ENCODE measurements around the gene OSBPL5.

Gene OSBPL5

DNA sequence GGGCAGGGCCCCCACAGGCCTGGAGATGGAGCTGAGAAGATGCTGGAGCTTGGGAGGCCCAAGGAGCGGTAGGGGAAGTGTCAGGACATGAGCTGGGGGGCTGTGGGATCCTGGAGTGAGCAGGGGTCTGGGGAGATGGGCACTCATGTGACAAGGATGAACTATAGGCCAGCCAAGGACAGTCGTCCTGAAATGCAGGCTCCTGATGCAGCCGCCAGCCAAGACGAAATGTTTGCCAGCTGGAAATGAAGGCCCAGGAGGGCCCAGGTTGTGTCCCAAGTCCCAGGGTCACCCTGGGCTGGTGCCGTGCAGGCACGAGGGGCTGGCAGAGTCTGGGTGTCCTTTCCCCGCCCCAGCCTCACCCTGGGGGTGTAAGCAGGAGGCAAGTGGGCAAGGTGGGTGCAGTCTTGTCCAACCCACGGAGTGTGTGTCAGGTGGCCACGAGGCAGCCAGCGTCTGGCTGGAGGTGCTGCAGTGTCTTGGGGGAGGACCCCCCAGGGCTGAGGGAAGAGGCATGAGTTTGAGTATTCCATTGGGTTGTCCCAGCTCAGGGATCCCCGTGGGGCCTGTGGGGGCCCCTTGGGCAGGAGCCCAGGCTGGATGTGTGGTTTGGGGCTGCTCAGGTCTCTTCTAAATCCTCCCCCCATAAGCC is 32.1 kb upstream of the OSBPL5 start:
- no peak for DNase-seq

DNA sequence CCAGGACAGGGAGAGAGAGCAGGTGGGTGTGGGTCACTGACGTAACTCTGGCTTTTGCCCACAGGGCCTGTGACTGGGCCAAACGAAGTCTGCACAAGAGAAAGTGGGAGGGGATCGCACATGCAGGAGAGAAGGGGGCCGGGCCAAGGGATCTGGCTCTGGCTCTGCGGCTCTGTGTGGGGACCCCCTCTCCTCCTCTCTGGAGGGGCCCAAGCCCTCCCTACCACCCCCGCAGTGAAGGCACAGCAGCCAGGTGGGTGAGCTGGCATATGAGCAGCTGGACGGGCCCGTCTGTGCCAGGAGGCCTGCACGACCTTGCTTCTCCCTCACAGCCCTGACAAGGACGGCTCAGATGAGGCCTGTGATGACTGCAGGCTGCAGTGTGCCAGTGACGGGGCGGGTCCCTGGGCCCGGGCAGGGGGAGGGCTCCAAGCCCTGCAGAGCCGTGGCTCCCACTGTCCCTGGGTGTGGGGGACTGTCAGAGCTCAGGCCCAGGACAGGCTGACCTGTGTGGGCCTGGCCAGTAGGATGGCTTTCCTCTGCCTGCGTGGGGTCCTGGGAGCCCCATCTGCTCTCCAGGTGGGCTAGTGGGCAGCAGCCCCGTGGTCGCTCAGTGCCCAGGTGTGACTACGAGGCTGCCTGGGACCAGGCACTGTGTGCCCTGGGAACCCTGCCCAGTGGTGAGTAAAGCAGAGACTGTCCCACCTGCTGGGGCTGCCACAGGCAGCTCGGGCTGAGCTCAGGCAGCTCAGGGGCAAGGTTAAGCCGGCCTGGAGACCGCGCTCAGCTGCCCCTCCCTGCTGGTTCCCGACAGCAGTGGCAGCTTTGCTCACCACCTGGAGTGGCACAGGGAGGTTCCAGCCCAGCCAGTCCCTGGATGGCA is 31.3 kb upstream of the OSBPL5 start:
- DNase-seq = no peak

- DNase-seq = no peak
These were observed 30.4 kb upstream of the OSBPL5 start for GRCh38 chr11:3195251-3196160.

DNA sequence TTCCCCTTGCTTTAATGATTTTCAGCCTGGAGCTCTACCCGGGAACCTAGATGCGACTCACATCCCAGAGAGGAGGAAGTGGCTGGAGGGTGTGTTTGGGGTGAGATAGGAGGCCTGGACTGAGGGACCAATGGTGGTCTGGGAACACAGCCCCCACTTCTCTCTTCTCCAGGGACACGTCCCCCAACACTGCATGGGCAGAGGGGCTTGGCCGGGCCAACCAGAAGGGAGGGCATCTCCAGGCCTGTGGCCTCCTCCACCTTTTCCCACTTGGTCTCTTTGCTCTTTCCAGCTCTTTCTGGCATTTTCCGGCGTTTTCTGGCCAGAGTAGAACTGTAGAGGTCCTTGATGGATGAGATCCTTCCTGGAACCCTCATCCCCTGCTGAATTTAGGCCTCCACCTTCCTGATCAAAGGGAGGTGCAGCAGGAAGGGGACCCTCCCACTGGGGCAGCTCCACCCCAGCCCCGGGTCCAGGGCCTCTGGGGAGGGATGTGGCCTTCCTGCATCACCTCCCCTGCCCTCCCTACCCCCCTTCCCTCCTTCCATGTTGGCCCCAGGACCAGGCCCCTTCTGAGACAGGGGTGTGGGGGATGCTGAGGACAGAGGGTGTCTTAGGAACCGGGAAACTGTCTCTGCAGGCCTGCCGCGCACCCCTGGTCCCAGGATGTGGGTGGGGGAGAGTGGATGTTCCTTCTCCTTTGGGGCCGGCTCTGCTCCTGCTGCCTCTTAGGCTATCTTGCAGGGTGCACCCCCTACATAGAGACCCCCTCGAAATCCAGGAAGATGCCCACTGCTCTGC is 29.1 kb upstream of the OSBPL5 start:
- no peak for DNase-seq

DNA sequence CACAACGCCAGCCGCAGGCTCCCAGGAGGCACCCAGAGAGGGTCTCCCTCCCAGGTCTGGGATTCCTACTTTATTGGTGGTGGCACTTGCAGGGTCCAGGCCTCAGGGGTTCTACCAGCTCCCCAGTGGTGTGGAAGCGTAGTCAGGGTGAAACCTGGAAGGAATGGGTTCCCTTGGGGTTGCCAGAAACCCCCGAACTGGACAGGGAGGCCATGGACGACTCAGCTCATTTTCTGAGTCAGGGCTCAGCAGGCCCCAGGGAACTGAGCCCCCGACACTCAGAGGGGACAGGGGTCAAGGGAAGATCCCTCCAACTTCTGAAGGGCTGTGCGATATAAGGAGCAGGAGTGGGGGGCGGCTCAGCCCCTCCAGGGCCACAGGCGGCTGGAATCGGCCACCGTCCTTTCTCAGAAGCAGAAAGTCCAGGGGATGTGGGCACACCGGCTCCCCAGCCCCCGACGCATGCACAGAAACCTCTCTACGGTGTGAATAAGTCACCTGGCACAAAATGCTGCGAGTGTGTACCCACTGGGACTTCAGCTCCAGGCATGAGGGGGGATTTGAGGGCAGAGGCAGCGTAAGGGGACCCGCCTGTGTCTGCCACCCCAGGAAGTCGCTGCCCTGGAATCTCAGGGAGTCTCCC is 28.4 kb upstream of the OSBPL5 start:
- no peak for DNase-seq

- no peak for DNase-seq
These were observed 27.6 kb upstream of the OSBPL5 start for GRCh38 chr11:3192511-3193372.

GRCh38 chr11:3191586-3192324 is 26.6 kb upstream of the OSBPL5 start:
- DNase-seq = no peak

GRCh38 chr11:3190600-3190999 is 25.5 kb upstream of the OSBPL5 start:
- DNase-seq = no peak

DNA sequence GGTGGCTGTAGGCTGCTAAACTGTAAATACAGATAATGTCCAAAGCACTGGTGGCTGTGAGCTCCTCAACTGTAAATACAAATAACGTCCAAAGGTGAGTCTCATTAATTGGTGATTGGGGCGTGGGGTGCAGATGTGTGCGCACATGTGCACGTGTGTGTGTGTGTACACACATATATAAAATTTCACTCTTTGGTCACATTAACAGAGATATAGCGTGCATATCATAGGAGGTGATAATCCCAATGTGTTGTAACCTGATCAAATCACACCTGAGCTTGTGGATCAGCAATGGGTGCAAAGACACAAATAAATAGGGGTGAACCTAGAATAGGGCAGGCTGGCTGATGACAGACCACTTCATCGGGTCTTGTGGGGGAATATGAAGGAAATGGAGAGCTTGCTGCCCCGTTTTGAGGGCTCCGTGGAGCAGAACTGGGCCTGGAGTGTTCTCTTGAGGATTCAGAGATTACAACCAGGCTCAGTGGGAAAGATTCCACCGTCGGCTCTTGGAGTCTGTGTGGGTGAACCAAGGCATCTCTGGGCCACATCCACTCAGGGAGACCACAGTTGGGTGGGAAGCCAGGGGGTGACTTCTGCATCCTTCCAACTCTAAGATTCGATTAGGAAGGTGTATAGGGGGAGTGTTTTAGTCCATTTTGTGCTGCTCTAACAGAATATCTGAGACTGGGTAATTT is 24.9 kb upstream of the OSBPL5 start:
- no peak for DNase-seq

DNA sequence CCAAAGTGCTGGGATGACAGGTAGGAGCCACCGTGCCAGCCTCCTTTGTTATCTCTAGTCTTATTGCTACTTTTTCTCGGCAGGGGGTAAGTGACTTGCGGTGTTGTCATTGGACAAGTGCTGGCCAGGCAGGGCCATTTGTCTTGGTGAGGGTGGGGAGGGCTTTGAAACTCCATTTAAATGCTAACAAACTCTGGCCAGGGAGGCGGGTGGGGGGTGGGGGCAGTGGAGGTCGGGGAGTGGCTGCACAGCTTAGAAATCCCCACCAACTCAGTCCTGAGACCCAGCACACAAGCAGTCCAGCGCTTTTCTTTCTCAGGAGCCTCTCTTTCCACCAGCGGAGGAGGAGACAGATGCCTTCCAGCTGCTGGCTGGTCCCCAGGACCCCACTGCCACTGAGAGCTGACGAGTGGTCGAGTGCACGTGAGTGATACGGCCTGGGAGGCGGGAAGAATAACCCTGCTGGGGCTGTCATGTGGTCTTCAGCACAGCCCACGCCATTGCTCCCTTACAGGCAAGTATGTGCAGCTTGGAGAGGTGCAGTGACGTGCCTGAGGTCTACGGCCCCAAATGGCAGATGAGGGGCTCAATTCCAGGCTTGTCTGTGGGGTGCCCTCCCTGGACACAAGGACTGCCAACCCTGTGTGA is 24.2 kb upstream of the OSBPL5 start:
- no peak for DNase-seq

DNA sequence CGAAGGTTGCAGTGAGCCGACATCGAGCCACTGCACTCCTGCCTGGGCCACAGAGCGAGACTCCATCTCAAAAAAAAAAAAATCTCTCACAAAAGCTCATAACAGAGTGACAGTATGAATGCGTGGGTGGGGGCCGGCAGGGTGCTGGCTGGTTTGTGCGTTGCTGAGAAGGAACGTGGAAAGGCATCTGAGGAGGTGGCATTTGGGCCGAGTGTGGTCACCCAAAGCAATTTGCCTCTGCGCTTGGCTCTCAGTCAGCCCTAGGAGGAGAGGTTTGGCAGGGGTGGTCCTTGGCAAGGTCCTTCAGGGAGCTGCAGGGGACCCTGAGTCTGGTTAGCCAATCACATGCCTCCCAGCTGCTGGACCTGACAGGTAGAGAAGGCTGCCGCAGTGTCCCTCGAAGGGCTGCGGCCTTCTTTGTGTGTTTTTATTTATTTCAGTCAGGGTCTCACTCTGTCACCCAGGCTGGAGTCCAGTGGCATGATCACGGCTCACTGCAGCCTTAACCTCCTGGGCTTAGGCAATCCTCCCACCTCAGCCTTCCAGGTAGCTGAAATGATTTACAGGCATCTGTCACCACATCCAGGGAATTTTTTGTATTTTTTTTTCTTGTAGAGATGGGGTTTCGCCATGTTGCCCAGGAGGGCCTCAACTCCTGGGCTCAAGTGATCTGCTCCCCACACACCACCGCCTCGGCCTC is 23.5 kb upstream of the OSBPL5 start:
- no peak for DNase-seq

- no peak for DNase-seq
These were observed 21.2 kb upstream of the OSBPL5 start for GRCh38 chr11:3186166-3186953.

DNA sequence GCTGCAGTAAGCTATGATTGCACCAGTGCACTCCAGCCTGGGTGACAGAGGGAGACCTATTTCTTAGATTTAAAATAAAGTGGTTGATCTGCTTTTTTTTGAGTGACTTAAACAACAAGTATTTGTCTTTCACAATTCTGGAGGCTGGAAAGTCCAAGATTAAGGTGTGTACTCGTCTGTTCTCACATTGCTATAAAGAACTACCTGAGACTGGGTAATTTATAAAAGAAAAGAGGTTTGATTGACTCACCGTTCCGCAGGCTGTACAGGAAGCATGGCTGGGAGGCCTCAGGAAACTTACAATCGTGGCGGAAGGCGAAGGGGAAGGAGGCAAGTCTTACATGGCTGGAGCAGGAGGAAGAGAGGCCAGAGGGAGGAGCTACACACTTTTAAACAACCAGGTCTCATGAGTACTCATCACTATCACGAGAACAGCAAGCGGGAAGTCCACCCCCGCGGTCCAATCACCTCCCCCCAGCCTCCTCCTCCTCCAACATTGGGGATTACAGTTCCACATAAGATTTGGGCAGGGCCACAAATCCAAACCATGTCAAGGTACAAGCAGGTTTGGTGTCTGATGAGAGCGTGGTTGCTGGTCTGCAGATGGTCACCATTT is 19.7 kb upstream of the OSBPL5 start:
- DNase-seq = no peak

DNA sequence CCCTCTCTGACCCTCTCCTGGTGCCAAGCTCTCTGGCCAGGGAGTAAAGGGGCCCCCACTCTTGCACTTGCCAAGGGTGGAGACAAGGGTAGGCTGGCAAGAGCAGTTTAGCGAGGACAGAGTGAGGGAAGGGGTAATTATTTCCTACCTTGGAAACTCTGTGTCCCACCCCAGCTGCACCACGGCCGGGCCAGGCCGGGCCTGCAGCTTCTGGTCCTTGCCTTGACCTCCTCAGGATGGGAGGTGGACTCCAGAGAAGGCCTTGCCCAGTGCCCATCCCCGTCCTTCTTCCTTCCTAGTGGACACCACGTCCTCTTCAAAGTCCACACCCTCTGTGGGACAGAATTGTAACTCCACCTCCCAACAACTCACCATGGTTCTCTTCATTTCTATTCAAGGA is 18.4 kb upstream of the OSBPL5 start:
- no peak for DNase-seq

GRCh38 chr11:3182462-3182852 is 17.3 kb upstream of the OSBPL5 start:
- DNase-seq = no peak

DNA sequence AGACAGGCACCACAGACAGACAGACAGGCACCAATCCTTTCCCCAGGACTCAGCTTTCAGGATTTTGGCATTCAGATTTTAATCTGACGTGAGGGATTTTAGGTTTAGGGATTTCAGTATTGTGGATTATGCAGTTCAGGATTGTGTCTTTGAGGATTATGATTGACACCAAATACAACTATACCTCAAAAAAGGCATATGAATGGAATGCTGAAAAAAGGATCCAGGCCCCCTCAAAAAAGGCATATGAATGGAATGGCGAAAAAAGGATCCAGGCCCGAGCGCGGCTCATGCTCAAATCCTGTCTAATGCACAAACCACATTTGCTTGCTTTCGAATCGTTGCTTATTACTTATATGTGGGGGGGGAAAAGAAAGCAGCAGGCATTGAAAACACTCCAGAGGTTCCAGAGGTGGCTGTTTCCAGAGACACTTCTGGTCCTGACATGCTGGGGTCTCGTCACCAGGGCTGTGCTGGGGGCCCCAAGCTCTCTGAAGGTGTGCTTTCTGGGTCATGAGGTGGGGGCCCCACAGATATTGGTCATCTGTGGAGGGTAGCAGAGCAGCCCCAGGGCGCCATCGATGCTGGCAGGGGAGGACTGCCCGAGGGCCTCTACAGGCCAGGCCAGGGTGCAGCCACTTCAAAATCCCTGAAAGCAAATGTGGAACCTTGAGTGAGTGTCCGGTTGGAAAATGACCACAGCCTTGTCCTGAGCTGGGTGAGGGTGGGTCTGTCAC is 16.8 kb upstream of the OSBPL5 start:
- DNase-seq = no peak
